ENCODE data around the gene AR. TPM values are rescaled to one million over a fixed set of nuclear protein-coding genes. Genes with fewer than 3 reads are reported as not detected.

AR gene
- total and polyA plus RNA-seq, 2 of the 4 experiments (the other 2 are of a cell fraction): 1.5 to 4.7 TPM

- dilution Hi-C loops (cut with HindIII; ENCODE audit: low sequenced_read_pairs, unreplicated experiment): no loop called here
- TF ChIP-seq POLR2A (IDR thresholded peaks at IDR 0.05; ENCODE audit: low read depth, low read length) (no peak), ELK1 (IDR thresholded peaks at IDR 0.05; ENCODE audit: borderline replicate concordance, low read depth, low read length) (no peak), RFX5 (IDR thresholded peaks at IDR 0.05; ENCODE audit: low read depth, low read length) (no peak), RAD21 (IDR thresholded peaks at IDR 0.05; ENCODE audit: low read length) (no peak), CEBPB (IDR thresholded peaks at IDR 0.05; ENCODE audit: low read depth, low read length) (no peak), MAZ (IDR thresholded peaks at IDR 0.05; ENCODE audit: borderline replicate concordance, low read depth, low read length) (no peak), RCOR1 (IDR thresholded peaks at IDR 0.05; ENCODE audit: insufficient replicate concordance, low read length) (no peak), BHLHE40 (IDR thresholded peaks at IDR 0.05; ENCODE audit: low read depth, low read length) (no peak), CHD1 (IDR thresholded peaks at IDR 0.05; ENCODE audit: low read depth, low read length) (no peak), MXI1 (IDR thresholded peaks at IDR 0.05; ENCODE audit: borderline replicate concordance, low read depth, low read length) (no peak), MAFK (IDR thresholded peaks at IDR 0.05; ENCODE audit: low read depth, low read length) (no peak)
- TF ChIP-seq, protein P1, sequence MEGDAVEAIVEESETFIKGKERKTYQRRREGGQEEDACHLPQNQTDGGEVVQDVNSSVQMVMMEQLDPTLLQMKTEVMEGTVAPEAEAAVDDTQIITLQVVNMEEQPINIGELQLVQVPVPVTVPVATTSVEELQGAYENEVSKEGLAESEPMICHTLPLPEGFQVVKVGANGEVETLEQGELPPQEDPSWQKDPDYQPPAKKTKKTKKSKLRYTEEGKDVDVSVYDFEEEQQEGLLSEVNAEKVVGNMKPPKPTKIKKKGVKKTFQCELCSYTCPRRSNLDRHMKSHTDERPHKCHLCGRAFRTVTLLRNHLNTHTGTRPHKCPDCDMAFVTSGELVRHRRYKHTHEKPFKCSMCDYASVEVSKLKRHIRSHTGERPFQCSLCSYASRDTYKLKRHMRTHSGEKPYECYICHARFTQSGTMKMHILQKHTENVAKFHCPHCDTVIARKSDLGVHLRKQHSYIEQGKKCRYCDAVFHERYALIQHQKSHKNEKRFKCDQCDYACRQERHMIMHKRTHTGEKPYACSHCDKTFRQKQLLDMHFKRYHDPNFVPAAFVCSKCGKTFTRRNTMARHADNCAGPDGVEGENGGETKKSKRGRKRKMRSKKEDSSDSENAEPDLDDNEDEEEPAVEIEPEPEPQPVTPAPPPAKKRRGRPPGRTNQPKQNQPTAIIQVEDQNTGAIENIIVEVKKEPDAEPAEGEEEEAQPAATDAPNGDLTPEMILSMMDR (conservative IDR thresholded peaks at IDR 0.05; ENCODE audit: low read depth, low read length): no peak
- H3K4me3 ChIP-seq (ENCODE audit: insufficient read depth, low read depth, low read length): no peak overlapping the region
- no peaks in the 10 kb centered on the region for H3K9me1 ChIP-seq (ENCODE audit: insufficient read depth, low read length)
- DNase-seq (no peak), ATAC-seq (ENCODE audit: low read depth) (no peak)
- H3K9ac ChIP-seq (ENCODE audit: low read depth, low read length): no peak overlapping the region
- no peak overlapping the region for H3K14ac ChIP-seq (replicated peaks; ENCODE audit: low read depth, low read length)
- H3K4ac ChIP-seq (ENCODE audit: low read depth, low read length): no peak overlapping the region
- H4K5ac ChIP-seq (ENCODE audit: low read depth, low read length): no peak overlapping the region
- no peak overlapping the region for H3K4me2 ChIP-seq (ENCODE audit: low read depth, low read length)
- no peak overlapping the region for H2BK5ac ChIP-seq (ENCODE audit: low read depth, low read length, poor library complexity, severe bottlenecking)
- no peak overlapping the region for H3K18ac ChIP-seq (ENCODE audit: low read depth, low read length)
- no peak overlapping the region for H4K8ac ChIP-seq (ENCODE audit: low read depth in 2 of 2, low read length in 2 of 2)
- no peak overlapping the region for H2AK5ac ChIP-seq (ENCODE audit: low read depth, low read length)
- BruUV-seq (replicated peaks): no TSS peak
- no peaks in the 10 kb centered on the region for H3K27me3 ChIP-seq (ENCODE audit: control insufficient read depth, insufficient read depth, low read length)
- no peak overlapping the region for H4K91ac ChIP-seq (ENCODE audit: insufficient read depth, low read depth, low read length)
- POLR2A ChIA-PET (ENCODE audit: unreplicated experiment): no interaction called here
- no peak overlapping the region for H2BK20ac ChIP-seq (ENCODE audit: low read depth, low read length)
- in situ Hi-C loops (cut with MboI; ENCODE audit: low sequenced_read_pairs): no loop called here
- no peaks in the 10 kb centered on the region for H3K9me3 ChIP-seq (ENCODE audit: control insufficient read depth, insufficient read depth, low read length)
- no peaks in the 10 kb centered on the region for H3K79me1 ChIP-seq (ENCODE audit: low read depth in 1 of 2, low read length in 2 of 2)
- H2AFZ ChIP-seq (replicated peaks; ENCODE audit: low read length, poor library complexity): no peak overlapping the region
- no peaks in the 10 kb centered on the region for H3K36me3 ChIP-seq (ENCODE audit: control insufficient read depth, insufficient read depth, low read length)
- no peak overlapping the region for H3K56ac ChIP-seq (ENCODE audit: extremely low read depth, insufficient read depth, low read length)
- WGBS, 2 experiments (ENCODE audit: extremely low coverage in 2 of 2, insufficient read length in 1 of 2): no CpG with 5 or more reads among the region's 1 CpG
- CTCF ChIA-PET: no interaction called here
- H3K23ac ChIP-seq (ENCODE audit: low read depth, low read length): no peak overlapping the region
- H3K4me1 ChIP-seq (ENCODE audit: control insufficient read depth, insufficient read depth, low read length): no peaks in the 10 kb centered on the region
- H2BK120ac ChIP-seq (ENCODE audit: low read depth, low read length): no peak overlapping the region
- H3K27ac ChIP-seq (ENCODE audit: insufficient read depth, low read length): no peak overlapping the region
- no peak overlapping the region for H2BK15ac ChIP-seq (ENCODE audit: low read depth, low read length)
- H4K20me1 ChIP-seq (ENCODE audit: insufficient read depth, low read length): no peaks in the 10 kb centered on the region
- intact Hi-C loops (cut with micrococcal nuclease): no loop called here
- no peak overlapping the region for H2AK9ac ChIP-seq (replicated peaks; ENCODE audit: low read depth, low read length, poor library complexity)
These were observed 19.9 kb upstream of the AR start for GRCh38 chrX:67523932-67524331.

Measured in IMR-90 (cell line).